Stimulated activated CD4-positive, alpha-beta T cell treated with anti-CD3 and anti-CD28 coated beads, Interleukin-12 subunit alpha, Interleukin-12 subunit beta, amount 100 ng/mL, for 4 hours (primary cell): ENCODE results near the gene ZSWIM4.

Experiments used
- DNase-seq: peaks from one replicate; pipeline ENCODE4 v3.0.0-alpha.2; 2020

Gene ZSWIM4

GRCh38 chr19:13880059-13881043 lies 85.1 kb downstream of the ZSWIM4 start:
- peak; percentile 99 for DNase-seq

GRCh38 chr19:13881251-13881691 lies 86.0 kb downstream of the ZSWIM4 start:
- no peak for DNase-seq
